CD4-positive, alpha-beta T cell treated with Interleukin-6 at 100 ng/mL for 8 hours (primary cell): ENCODE data around the gene VTA1.
A peak's percentile ranks its signal among the peaks of the same experiment; 100 is the strongest.
"Not testable (repeated sequence)": the region's sequence is repeated elsewhere in the genome, so short reads cannot be mapped to it uniquely, and the experiment has no call there.

Experiments
- DNase-seq: peaks from one replicate; pipeline ENCODE4 v3.0.0-alpha.2; 2020; ENCODE audit warnings: mixed read lengths, low spot score

Gene VTA1

GRCh38 chr6:142226731-142227130 is 79.7 kb downstream of the VTA1 start:
- no peak for DNase-seq

GRCh38 chr6:142229518-142230270 is 82.6 kb downstream of the VTA1 start:
- not testable (repeated sequence) for DNase-seq

GRCh38 chr6:142232206-142233044 is 85.4 kb downstream of the VTA1 start:
- DNase-seq = peak; percentile 31

GRCh38 chr6:142233945-142234682 is 87.1 kb downstream of the VTA1 start:
- no peak for DNase-seq

- DNase-seq = no peak
These were observed 88.2 kb downstream of the VTA1 start for GRCh38 chr6:142235272-142235671.

GRCh38 chr6:142235791-142236190 is 88.7 kb downstream of the VTA1 start:
- no peak for DNase-seq

- no peak for DNase-seq
These were observed 89.6 kb downstream of the VTA1 start for GRCh38 chr6:142236691-142237090.

GRCh38 chr6:142238881-142239280 is 91.8 kb downstream of the VTA1 start:
- DNase-seq = no peak

GRCh38 chr6:142240179-142240578 is 93.1 kb downstream of the VTA1 start:
- no peak for DNase-seq

GRCh38 chr6:142241061-142241460 is 94.0 kb downstream of the VTA1 start:
- DNase-seq = no peak

- no peak for DNase-seq
These were observed 95.2 kb downstream of the VTA1 start for GRCh38 chr6:142242269-142242668.

- no peak for DNase-seq
These were observed 99.9 kb downstream of the VTA1 start for GRCh38 chr6:142246960-142247359.

GRCh38 chr6:142249266-142249665 is 102.2 kb downstream of the VTA1 start:
- DNase-seq = no peak

GRCh38 chr6:142251930-142252445 is 104.9 kb downstream of the VTA1 start:
- DNase-seq = no peak

- no peak for DNase-seq
These were observed 107.5 kb downstream of the VTA1 start for GRCh38 chr6:142254513-142254912.

- DNase-seq = no peak
These were observed 108.7 kb downstream of the VTA1 start for GRCh38 chr6:142255785-142256184.

GRCh38 chr6:142258305-142258704 is 111.2 kb downstream of the VTA1 start:
- DNase-seq = no peak

GRCh38 chr6:142258757-142259156 is 111.7 kb downstream of the VTA1 start:
- DNase-seq = no peak

- no peak for DNase-seq
These were observed 113.7 kb downstream of the VTA1 start for GRCh38 chr6:142260748-142261147.

GRCh38 chr6:142262231-142262630 is 115.2 kb downstream of the VTA1 start:
- no peak for DNase-seq

- no peak for DNase-seq
These were observed 118.4 kb downstream of the VTA1 start for GRCh38 chr6:142265476-142265875.

GRCh38 chr6:142266060-142266459 is 119.0 kb downstream of the VTA1 start:
- no peak for DNase-seq
